HL-60/S4 treated with phorbol 12-myristate 13-acetate at 8.2 ng/mL for 4 days and 3 days (cell line): ENCODE measurements around the gene RIC1.
"Not testable (repeated sequence)": the region's sequence is repeated elsewhere in the genome, so short reads cannot be mapped to it uniquely, and the experiment has no call there.

ENCODE experiments used
- in situ Hi-C: fragments of 300-500 bp; cut with MboI; formaldehyde crosslinking; loops from 2 replicates; pipeline ENCODE4 v1.15.0; 2022; ENCODE audit warnings: low sequenced_read_pairs

The RIC1 gene

DNA sequence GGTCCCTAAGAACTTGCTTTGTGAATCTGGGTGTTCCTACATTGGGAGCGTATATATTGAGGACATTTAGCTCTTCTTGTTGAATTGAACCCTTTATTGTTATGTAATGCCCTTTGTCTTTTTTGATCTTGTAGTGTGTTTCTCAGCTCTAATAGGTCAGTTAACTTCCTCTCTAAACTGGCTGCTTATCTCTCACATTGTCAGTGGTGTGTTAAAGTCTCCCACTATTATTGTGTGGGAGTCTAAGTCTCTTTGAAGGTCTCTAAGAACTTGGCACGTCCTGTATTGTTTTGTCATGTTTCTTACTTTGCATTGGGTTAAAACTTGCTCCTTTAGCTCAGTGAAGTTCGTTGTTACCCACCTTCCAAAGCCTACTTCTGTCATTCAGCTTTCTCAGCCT lies 36.2 kb downstream of the RIC1 start:
- in situ Hi-C loops = no loop called here

- in situ Hi-C loops = no loop called here
Observed at GRCh38 chr9:5667391-5667790, 38.5 kb downstream of the RIC1 start.

- in situ Hi-C loops = no loop called here
Observed at GRCh38 chr9:5670079-5670478, 41.2 kb downstream of the RIC1 start.

- in situ Hi-C loops = no loop called here
Observed at GRCh38 chr9:5671711-5672353, 42.9 kb downstream of the RIC1 start.

GRCh38 chr9:5675046-5675445 lies 46.1 kb downstream of the RIC1 start:
- in situ Hi-C loops = not testable (repeated sequence)

DNA sequence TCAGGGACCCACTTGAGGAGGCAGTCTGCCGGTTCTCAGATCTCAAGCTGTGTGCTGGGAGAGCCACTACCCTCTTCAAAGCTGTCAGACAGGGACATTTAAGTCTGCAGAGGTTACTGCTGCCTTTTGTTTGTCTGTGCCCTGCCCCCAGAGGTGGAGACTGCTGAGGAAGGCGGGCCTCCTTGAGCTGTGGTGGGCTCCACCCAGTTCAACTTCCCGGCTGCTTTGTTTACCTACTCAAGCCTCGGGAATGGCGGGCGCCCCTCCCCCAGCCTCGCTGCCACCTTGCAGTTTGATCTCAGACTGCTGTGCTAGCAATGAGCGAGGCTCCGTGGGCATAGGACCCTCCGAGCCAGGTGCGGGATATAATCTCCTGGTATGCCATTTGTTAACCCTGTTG lies 54.7 kb downstream of the RIC1 start:
- in situ Hi-C loops = not testable (repeated sequence)

GRCh38 chr9:5684101-5684500 lies 55.2 kb downstream of the RIC1 start:
- in situ Hi-C loops = no loop called here

DNA sequence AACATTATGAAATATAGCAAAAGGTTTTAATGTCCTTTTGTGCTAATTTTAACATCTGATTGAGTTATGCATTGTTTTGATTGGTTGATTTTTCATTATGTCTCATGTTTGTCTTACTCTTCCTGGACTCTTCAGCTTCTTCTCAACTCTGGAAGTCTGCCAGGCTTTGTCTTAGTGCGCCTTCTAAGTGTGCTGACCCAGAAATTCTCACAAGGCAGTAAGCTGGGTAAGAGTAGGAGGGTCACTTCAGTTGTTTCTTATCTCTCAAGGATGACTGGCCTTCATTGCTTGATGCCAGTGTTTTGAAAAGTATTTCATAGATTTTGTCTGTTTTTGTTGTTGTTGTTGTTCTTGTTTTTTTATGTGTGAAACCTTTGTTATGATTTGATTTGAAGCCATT lies 59.2 kb downstream of the RIC1 start:
- in situ Hi-C loops = no loop called here

- in situ Hi-C loops = no loop called here
Observed at GRCh38 chr9:5690278-5690677, 61.4 kb downstream of the RIC1 start.

GRCh38 chr9:5695860-5696259 lies 67.0 kb downstream of the RIC1 start:
- in situ Hi-C loops = no loop called here

GRCh38 chr9:5696884-5697283 lies 68.0 kb downstream of the RIC1 start:
- in situ Hi-C loops = no loop called here

GRCh38 chr9:5698004-5698403 lies 69.1 kb downstream of the RIC1 start:
- in situ Hi-C loops = no loop called here

DNA sequence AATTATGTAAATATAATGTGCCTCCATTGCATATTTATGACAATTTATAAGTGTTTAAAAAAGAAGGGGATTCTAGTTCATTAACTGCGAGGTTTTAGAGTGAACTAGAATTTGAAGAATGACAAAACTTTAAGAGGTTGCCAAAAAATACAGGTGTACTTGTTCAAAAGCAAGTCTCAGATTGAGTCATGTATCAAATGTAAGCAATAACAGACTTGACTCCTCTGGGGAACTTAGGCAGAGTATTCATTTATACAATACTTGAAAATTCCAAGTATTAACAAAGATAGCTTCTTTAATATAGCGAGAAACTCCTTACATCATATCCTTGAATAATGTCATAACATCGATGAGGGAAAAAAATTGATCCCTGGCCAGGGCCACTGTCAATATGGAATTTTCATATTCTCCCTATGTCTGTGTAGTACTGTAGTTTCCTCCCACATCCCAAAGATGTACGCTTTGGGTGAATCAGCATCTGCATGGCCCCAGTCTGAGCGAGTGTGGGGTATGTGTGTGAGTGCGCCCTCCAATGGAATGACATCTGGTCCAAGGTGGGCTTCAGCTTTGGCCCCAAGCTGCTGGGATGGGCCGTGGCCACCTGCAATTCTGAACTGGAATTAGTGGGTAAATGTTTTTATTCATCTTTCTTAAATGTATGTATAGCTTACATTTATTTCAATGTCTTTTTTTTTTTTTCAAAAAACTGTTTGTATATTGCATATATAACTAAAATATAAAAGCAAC lies 70.1 kb downstream of the RIC1 start:
- in situ Hi-C loops = no loop called here

- in situ Hi-C loops = no loop called here
Observed at GRCh38 chr9:5708414-5708813, 79.5 kb downstream of the RIC1 start.

GRCh38 chr9:5712651-5713390 lies 83.9 kb downstream of the RIC1 start:
- in situ Hi-C loops = no loop called here

DNA sequence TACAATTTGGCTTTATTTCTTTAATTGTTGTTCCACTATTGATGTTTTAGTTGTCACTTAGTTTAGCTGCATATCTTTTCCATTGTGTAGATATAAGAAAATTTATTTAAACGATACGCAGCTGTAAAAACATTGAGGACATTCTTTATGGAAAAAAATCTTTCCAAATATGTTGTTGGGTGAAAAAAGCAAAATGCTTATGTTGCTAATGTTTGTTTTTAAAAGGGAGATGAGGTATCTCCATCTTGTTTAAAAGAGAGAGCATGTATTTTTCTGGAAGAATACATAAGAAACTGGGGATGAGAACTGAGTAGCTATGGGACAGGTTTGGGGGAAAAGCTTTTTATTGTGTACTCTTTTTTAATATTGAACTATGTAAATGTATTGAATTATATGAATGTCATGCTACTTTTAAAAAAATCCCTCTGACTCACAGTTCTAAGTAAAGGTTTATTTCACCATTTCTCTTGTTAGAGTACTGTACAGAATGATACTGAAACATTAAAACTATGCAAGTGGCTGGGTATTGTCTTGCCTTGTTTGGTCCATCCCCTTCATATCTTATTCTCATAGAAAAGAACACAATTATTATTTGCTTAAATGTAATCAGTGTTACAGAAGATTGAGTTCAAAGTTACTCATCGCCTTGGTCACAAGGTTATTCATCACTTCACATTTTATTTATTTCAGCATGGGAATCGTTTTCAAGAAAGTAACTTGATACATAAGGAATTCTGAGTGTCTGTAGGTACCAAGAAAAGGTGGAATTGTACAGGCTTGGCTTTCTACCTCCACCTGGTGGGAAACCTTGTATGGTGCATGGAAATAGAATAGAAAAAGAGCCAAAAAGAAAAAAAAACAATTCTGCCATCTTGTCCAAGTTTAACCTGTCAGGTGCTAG lies 85.8 kb downstream of the RIC1 start:
- in situ Hi-C loops = no loop called here

- in situ Hi-C loops = no loop called here
Observed at GRCh38 chr9:5715548-5716127, 86.7 kb downstream of the RIC1 start.

- in situ Hi-C loops = not testable (repeated sequence)
Observed at GRCh38 chr9:5717434-5717833, 88.5 kb downstream of the RIC1 start.

DNA sequence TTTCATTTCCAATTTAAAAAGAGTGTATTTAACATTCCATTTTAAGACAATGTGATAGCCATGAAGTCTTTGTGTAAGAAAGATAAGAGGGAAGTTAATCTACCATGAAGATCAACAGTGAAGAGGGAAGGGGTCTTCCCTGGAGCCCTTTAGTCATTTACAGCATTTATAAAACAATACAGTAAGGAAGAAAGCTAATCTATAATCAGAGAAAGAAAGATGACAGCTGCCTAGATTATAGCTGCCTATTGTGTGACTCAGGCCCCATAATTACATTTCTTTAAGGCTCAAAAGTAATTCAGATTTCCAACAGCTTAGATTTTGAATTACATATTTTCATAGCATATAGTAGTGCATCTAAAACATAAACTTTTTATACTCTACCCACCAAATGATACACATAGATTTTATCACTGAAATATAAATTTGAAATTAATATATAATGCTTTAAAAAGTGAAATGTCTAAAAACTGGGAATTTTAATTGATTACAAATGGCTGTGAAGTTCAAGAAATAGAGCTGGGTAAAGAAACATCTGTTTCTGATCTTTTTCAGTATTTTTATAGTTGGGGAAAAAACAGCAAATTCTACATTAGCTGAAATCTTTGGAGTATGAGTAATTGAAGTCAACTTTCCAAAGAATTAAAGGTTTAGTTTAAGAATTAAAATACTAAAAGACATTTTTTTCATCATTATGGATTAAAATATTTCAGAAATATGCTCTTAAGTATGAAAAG lies 89.6 kb downstream of the RIC1 start:
- in situ Hi-C loops = no loop called here
